ENCODE measurements around the gene IDI1. TPM values are rescaled to one million over a fixed set of nuclear protein-coding genes. Genes with fewer than 3 reads are reported as not detected.
A peak's percentile ranks its signal among the peaks of the same experiment; 100 is the strongest.

Gene IDI1
- total and polyA plus RNA-seq, 2 donors (not counting 1 experiment from before 2014, with no cell fraction given): 59.8 to 167 TPM

DNA sequence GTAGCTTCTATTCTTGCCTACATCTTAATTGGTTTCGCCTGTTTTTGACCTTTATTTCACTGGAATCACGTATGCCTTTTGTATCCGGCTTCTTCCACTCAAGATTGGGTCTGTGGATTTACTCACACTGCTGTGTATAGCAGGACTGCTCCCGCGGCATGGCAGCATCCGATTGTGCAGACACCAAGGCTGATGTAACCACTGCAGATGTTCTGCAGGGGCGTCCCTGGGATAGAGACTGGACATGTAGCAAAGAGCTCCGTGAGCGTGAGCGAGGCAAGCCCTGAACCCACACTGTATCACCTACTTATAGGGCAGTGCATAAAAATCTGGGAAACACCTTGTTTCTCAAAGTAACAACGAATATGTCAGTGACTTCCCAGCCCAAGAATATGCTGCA is 11.8 kb downstream of the IDI1 start:
- H3K9me3 ChIP-seq (ENCODE audit: control extremely low read depth in 1 of 3, control insufficient read depth in 2 of 3, insufficient read depth in 1 of 3, low read length in 2 of 3): no peaks in the 10 kb centered on the region
- 92% methylated on average over 10 of the region's 11 CpGs for WGBS (ENCODE audit: insufficient coverage)
- no peaks in the 10 kb centered on the region for H4K20me1 ChIP-seq (ENCODE audit: control insufficient read depth, insufficient read depth, low read length, poor library complexity, severe bottlenecking)
- H3K79me2 ChIP-seq (ENCODE audit: control insufficient read depth, insufficient read depth, low read length): peaks cover 7% of the 10 kb centered on the region
- ChIA-PET CTCF (no interaction called here), POLR2A (no interaction called here)
- Mint-ChIP-seq H3K4me1 (peaks cover 25% of the 10 kb centered on the region), H3K27ac (peak overlapping the region; percentile 59), H3K27me3 (no peaks in the 10 kb centered on the region), H3K4me3 (no peak overlapping the region), H3K9me3 (ENCODE audit: insufficient read depth) (no peaks in the 10 kb centered on the region)
- intact Hi-C loops (cut with micrococcal nuclease): no loop called here
- H3K27me3 ChIP-seq (replicated peaks in 1 of 4; ENCODE audit: control extremely low read depth in 1 of 4, control insufficient read depth in 3 of 4, insufficient read depth in 4 of 4, low read length in 3 of 4): no peaks in the 10 kb centered on the region
- H3K4me1 ChIP-seq (ENCODE audit: control insufficient read depth in 2 of 2, insufficient read depth in 2 of 2, low read length in 2 of 2): peaks cover 0 to 8% of the 10 kb centered on the region in 2 donors
- peaks cover 3 to 40% of the 10 kb centered on the region in 2 experiments for H3K36me3 ChIP-seq (replicated peaks in 1 of 2; ENCODE audit: control extremely low read depth in 1 of 2, control insufficient read depth in 1 of 2, extremely low read depth in 1 of 2, insufficient read depth in 2 of 2, low read length in 1 of 2)
- no peak overlapping the region for H3K9ac ChIP-seq (ENCODE audit: low read length)
- H2AFZ ChIP-seq (ENCODE audit: insufficient read depth, low read depth, low read length, poor library complexity, severe bottlenecking): no peak overlapping the region
- DNase-seq: no peak
- no peak overlapping the region for H3K27ac ChIP-seq (ENCODE audit: low read length in 2 of 2)
- H3K4me2 ChIP-seq (replicated peaks; ENCODE audit: low read depth, low read length, poor library complexity, severe bottlenecking): no peak overlapping the region
- ATAC-seq (ENCODE audit: low read depth): no peak
- TF ChIP-seq EZH2 (IDR thresholded peaks at IDR 0.05; ENCODE audit: borderline replicate concordance, insufficient read depth, low read depth, low read length, poor library complexity, severe bottlenecking): no peak
- TF ChIP-seq, protein P1, sequence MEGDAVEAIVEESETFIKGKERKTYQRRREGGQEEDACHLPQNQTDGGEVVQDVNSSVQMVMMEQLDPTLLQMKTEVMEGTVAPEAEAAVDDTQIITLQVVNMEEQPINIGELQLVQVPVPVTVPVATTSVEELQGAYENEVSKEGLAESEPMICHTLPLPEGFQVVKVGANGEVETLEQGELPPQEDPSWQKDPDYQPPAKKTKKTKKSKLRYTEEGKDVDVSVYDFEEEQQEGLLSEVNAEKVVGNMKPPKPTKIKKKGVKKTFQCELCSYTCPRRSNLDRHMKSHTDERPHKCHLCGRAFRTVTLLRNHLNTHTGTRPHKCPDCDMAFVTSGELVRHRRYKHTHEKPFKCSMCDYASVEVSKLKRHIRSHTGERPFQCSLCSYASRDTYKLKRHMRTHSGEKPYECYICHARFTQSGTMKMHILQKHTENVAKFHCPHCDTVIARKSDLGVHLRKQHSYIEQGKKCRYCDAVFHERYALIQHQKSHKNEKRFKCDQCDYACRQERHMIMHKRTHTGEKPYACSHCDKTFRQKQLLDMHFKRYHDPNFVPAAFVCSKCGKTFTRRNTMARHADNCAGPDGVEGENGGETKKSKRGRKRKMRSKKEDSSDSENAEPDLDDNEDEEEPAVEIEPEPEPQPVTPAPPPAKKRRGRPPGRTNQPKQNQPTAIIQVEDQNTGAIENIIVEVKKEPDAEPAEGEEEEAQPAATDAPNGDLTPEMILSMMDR (IDR thresholded peaks at IDR 0.05): no peak
- H3K4me3 ChIP-seq (ENCODE audit: control extremely low read depth in 1 of 5, extremely low read depth in 1 of 5, insufficient read depth in 1 of 5, low read depth in 2 of 5, low read length in 4 of 5): no peak overlapping the region

GRCh38 chr10:1036341-1036791 is 12.6 kb downstream of the IDI1 start:
- Histone ChIP-seq H3K4me3 (ENCODE audit: control extremely low read depth in 1 of 5, extremely low read depth in 1 of 5, insufficient read depth in 1 of 5, low read depth in 2 of 5, low read length in 4 of 5) (no peak overlapping the region), H3K9me3 (ENCODE audit: control extremely low read depth in 1 of 3, control insufficient read depth in 2 of 3, insufficient read depth in 1 of 3, low read length in 2 of 3) (no peaks in the 10 kb centered on the region), H3K4me2 (replicated peaks; ENCODE audit: low read depth, low read length, poor library complexity, severe bottlenecking) (no peak overlapping the region), H3K79me2 (ENCODE audit: control insufficient read depth, insufficient read depth, low read length) (peaks cover 5% of the 10 kb centered on the region), H3K36me3 (replicated peaks in 1 of 2; ENCODE audit: control extremely low read depth in 1 of 2, control insufficient read depth in 1 of 2, extremely low read depth in 1 of 2, insufficient read depth in 2 of 2, low read length in 1 of 2) (peaks cover 3 to 38% of the 10 kb centered on the region in 2 experiments), H3K27ac (ENCODE audit: low read length in 2 of 2) (no peak overlapping the region), H4K20me1 (ENCODE audit: control insufficient read depth, insufficient read depth, low read length, poor library complexity, severe bottlenecking) (no peaks in the 10 kb centered on the region), H2AFZ (ENCODE audit: insufficient read depth, low read depth, low read length, poor library complexity, severe bottlenecking) (no peak overlapping the region), H3K9ac (ENCODE audit: low read length) (no peak overlapping the region), H3K4me1 (ENCODE audit: control insufficient read depth in 2 of 2, insufficient read depth in 2 of 2, low read length in 2 of 2) (peaks cover 0 to 8% of the 10 kb centered on the region in 2 donors), H3K27me3 (replicated peaks in 1 of 4; ENCODE audit: control extremely low read depth in 1 of 4, control insufficient read depth in 3 of 4, insufficient read depth in 4 of 4, low read length in 3 of 4) (no peaks in the 10 kb centered on the region)
- Mint-ChIP-seq H3K4me3 (peak overlapping the region; percentile 41), H3K9me3 (ENCODE audit: insufficient read depth) (no peaks in the 10 kb centered on the region), H3K27me3 (no peaks in the 10 kb centered on the region), H3K4me1 (peaks cover 25% of the 10 kb centered on the region), H3K27ac (peak overlapping the region; percentile 57)
- DNase-seq (peak; percentile 67), ATAC-seq (ENCODE audit: low read depth) (peak; percentile 85)
- 81% methylated on average over 10 of the region's 14 CpGs for WGBS (ENCODE audit: insufficient coverage)
- TF ChIP-seq, protein P1 (IDR thresholded peaks at IDR 0.05): no peak
- TF ChIP-seq EZH2 (IDR thresholded peaks at IDR 0.05; ENCODE audit: borderline replicate concordance, insufficient read depth, low read depth, low read length, poor library complexity, severe bottlenecking): no peak
- ChIA-PET CTCF (no interaction called here), POLR2A (no interaction called here)
- intact Hi-C loops (cut with micrococcal nuclease): no loop called here
